NCI-H2196 (cell line): ENCODE data around the gene ZNF346.
A peak's percentile ranks its signal among the peaks of the same experiment; 100 is the strongest.
"Not testable (repeated sequence)": the region's sequence is repeated elsewhere in the genome, so short reads cannot be mapped to it uniquely, and the experiment has no call there.

Source experiments
- DNase-seq: peaks from one replicate; lab custom pipeline; 2025; ENCODE audit not compliant: unreplicated experiment; lab: John Stamatoyannopoulos, UW

Gene ZNF346

DNA sequence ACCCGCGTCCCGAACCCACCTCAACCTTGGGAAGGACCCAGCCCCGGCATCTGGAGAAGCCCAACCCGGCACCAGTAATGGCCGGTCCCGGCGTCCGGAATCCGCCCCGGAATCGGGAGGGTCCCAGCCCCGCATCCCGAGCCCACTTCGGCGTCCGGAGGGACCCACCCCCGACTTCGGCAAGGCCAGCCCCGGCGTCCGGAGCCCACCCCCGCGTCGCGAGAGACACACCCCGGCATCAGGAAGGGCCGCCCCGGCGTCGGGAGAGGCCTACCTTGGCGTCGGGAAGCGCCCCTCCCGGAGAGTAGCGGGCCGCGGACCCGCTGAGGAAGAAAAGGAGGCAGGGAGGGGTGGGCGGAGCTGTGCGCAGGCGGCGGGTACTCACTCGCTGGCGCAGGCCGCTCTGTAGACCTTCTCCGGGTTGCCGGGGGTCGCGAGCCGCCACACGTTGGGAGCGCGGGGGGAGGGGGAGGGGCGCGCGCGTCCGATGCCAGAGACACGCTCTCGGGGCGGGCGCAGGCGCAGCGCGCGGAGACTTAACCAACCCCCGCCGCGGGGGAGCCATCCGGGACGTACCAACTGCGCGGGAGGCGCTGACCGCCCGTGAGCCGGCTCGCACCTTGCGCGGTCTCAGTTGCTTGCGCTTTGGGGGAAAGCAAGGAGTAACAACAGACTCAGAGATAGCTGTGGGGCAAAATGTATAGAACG is 16.1 kb upstream of the ZNF346 start, which contains the start of gene UIMC1:
UIMC1 (minus strand) TSS at position 515 of the 708 bp plus-strand sequence. CDS start 24,164 bp downstream, outside the sequence.
- DNase-seq = peak; percentile 95

DNA sequence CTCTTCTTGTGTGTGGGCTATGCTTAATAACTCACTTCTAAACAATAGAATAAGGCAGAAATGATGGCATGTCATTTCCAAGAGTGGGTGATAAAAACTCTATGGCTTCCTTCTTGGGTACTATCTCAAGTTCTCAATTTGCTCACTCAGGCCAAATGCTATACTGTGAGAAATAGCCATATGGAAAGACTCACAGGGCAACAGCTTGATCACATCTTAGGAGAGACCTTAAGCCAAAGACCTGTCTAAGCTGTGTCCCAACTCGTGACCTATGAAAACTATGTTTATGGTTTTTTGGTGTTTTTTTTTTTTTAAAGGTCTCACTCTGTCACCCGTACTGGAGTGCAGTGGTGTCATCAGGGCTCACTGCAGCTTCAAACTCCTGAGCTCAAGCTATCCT is 13.8 kb upstream of the ZNF346 start:
- DNase-seq = no peak

DNA sequence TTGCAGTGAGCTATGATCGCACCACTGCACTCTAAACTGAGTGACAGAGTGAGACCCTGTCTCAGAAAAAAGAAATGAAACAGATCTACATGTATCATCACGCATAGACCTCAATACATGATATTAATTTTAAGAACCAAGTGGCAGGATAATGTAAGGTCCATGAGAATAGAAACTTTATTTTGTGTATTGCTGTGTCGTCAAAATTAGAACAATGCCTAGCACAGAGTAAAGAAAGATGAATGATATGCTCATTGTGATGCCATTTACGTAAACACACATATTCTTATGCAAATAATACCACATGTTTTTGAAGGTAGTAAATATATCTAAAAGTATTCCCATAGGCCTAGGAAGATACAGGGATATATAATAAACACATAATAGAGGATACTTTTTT is 12.3 kb upstream of the ZNF346 start:
- no peak for DNase-seq

DNA sequence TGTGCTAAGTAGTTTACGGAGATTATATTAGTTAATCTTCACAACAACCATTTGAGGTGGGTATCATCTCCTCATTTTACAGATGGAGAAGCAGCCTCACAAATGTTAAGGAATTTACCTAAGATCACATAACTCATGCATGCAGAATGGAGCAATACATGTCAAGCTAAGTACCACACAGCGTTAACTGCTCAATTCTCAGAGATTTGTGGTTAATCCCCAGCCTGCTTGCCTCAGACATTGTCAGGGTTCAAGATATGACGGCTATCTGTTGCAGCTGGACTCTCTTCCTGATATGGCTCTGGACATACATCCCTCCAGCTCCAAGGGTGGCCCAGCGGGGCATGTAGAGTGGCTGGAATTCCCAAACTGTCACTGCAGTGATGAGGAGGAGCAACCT is 7.3 kb upstream of the ZNF346 start:
- no peak for DNase-seq

DNA sequence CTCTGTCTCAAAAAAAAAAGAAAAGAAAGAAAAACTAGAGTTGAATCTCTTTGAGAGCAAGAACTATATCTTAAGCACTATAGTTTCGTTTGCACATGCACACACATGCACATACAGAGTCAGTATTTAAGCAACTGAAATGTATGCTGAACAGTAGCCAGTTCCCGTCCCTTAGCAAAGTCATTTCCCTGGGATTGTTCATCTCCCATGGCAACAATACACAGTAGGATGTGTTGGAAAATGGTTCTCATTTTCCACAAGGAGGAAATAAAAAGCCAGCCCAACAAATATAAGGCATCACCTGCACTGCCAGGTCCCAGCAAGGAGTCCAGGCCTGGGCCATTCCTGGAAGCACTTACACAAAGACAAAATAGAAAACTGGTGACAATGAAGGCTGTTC is 4.2 kb upstream of the ZNF346 start:
- DNase-seq = peak; percentile 25

DNA sequence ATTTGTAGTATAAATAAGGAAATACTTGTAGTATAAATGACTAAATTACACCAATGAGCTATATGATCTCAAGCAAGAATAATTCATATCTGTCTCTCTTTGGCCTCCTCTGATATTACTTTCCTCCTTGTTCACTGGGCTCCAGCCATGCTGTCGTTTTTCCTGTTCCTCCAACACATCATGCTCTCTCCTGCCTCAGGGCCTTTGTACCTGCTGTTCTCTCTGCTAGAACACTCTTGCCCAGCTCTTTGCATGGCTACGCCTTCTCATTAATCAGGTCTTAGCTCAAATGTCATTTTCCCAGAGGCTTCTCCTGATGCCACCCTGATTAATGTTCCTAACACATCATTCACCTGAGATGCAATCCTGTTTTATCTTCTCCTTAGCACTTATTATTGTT is 2.5 kb upstream of the ZNF346 start:
- DNase-seq = no peak

DNA sequence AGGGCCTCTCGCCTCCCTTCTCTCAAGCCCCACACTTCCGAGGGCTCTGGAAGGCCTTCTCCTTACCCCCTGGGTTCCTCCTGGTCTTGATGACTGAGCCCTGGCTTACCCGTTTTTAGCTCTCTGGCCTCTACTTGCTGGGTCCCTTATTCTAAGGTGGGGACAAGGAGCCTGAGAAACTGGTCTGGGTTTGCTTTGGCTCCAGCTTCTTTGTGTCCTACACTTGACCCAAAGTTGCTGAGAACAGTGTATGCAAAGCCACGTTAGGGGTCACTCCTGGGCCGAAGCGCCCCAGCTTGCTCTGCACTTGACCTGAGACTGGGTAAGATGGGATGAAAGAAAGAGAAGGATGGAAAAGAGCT is 788 bp downstream of the ZNF346 start:
- DNase-seq = no peak

DNA sequence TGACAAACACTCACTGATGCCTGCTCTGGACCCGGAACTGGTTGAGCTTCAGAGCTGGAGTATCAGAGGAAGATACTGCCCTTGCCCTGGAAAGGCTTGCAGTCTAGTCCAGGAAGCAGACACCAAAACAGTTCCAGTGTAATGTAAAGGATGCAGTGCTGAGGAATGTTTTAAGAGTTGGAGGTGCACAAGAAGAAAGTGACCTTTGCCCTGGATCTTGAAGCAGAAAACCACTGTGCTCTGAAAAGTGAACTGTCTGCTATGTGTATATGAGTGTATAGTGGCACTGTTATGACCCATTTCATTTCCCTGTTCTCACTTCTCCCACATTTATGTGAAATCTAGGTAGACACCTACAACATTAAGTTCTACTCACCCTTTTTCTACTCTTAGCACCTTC is 2.1 kb downstream of the ZNF346 start:
- DNase-seq = no peak

DNA sequence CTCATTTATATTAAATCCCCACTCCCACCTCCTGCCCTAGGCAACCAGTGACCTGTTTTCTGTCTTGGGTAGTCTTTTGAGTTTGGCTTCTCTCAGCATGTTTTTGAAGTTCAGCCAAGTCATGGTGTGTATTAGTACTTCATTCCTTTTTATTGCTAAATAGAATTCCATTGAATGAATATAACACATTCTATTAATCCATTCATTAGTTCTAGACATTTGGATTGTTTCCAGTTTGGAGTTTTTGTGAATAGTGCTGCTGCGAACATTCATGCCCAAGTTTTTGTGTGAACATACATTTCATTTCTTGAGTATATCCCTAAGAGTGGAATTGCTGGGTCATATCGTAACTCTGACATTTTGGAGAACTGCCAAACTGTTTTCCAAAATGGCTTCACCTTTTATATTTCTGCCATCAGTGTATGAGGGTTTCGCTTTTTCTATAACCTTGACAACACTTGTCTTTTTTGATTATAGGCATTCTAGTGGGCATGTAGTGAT is 2.7 kb downstream of the ZNF346 start:
- no peak for DNase-seq

DNA sequence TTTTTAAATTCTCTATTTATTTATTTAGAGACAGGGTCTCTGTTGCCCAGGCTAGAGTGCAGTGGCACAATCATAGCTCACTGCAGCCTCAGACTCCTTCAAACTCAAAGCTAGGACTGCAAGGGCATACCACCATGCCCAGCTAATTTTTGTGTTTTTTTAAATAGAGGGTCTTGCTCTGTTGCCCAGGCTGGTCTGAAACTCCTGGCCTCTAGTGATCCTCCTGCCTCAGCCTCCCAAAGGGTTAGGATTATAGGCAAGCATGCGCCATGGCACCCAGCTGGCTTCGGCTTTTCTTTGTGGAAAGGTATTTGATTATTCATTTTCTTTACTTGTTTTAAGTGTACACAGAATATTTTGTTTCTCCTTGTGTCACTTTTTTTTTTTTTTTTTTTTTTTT is 5.2 kb downstream of the ZNF346 start:
- no peak for DNase-seq

DNA sequence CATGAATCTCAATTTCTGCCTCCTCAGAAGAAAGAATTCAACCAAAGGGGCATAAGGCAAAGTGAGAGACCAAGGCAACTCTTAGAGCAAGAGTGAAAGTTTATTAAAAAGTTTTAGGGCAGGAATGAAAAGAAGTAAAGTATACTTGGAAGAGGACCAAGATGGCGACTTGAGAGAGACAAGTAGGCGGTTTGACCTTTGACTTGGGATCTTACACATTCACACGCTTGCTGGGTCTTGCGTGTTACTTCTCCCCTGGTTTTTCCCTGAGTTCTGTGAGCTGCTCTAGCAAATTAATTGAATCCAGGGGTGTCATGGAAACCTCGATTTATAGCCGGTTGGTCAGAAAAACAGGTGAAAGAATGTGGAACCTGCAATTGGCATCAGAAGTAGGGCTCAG is 7.0 kb downstream of the ZNF346 start:
- no peak for DNase-seq

DNA sequence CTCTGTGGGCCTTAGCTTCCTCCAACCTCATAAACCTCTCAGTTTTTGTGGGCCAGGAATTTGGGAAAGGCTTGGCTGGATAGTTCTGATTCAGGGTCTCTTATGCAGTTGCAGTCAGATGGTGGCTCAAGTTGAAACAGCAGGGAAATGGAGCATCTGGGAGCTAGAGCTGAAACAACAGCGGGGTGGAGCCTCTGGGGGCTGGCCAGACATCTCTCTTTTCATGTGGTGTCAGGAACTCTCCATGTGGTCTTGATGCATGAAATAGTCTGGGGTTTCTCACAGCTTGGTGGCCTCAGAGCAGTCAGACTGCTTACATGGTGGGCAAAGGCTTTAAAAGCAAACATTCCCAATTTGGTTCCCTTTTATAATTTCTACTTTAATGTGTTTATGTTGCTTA is 13.5 kb downstream of the ZNF346 start:
- DNase-seq = no peak

DNA sequence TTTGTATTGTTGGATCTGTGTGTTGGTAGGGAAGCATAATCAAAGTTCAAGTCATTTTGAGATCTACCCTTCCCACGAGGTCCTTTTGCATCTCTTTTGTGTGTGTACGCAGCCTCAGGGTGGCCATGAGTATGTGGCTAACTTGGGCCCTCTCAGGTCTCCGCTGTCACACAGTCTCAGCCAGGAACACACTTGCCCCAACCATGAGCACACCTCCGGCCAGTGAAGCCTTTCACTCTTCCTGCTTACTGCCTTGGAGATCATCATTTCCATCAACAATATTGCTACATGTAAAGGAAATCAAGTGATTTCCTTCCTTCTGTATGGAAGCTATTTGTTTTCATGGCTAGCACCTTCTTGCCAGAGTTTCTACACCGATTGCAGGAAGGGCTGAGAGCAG is 13.9 kb downstream of the ZNF346 start:
- no peak for DNase-seq

DNA sequence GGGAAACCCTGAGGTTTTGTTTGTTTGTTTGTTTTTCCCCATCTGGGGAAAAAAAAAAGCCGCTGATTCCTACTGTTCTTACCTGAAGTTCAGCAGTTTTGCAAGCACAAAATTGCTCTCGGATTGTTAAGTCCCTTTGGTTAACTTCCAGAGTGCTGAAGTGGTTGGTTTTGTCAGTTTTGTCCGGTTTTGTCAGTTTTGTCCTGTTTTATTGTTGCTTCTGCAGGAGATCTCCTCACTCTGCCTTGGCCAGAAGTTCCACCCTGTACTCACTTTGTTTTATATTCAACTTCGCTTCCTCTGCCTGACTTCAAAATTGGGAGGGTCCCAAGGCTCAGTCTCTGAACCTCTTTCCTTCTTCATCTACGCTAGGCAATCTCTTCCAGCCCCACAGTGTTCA is 14.4 kb downstream of the ZNF346 start:
- DNase-seq = no peak

DNA sequence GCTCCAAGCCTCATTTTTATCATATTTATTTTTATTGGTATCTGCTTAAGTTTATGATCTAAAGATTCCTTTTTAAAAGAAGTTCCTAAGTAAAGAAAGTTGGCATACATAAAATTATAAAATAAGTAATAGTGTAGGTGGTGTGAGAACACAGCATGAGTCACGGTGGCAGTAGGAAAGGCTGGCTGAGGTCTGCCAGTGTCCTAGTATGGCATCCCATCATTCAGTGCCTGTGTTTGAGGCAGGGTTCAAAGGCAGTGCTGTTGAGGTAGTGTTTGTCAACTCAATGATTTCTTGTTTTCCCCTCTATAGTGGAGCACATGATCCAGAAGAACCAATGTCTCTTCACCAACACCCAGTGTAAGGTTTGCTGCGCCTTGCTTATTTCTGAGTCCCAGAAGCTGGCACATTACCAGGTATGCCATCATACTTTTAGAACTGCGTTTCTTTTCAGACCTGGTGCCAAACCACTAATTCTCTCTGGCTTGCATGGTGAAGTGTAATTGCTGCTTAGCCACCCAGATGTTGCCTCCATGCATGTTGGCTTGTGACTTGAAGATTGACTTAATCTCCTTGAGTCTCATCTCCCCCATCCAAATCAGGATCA is 18.4 kb downstream of the ZNF346 start:
- peak; percentile 32 for DNase-seq

DNA sequence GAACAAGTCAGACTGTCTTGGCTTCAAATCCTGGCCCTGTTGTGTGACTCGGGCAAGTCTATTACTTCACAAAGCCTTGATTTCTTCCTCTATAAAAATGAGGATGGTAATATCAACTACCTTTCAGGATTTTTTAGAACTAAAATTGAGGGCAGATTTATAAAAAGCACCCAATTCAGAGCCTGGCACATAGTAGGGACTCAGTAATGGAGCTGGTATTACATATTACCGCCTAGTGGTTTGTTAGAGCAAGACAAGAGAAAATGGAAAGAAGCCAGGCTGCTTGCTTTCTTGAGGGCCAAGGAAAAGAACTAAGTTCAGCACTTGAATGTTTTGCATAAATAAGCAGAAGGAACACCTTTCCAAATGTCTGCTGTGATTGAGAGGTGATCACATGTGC is 19.4 kb downstream of the ZNF346 start:
- DNase-seq = no peak

DNA sequence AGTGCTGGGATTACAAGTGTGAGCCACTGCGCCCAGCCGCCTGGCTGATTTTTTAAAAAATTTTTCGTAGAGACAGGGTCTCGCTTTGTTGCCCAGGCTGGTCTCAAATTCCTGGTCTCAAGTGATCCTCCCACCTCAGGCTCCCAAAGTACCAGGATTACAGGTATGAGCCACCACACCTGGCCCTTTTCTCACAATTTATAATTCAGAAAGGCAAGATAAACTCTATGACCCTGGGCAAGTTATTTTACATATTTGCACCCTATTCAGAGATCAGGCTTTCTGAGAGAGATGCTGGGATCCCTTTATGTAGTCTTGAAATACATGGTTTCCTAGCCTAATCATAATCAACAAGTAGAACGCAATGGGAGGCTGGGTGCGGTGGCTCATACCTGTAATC is 20.6 kb downstream of the ZNF346 start:
- DNase-seq = no peak

DNA sequence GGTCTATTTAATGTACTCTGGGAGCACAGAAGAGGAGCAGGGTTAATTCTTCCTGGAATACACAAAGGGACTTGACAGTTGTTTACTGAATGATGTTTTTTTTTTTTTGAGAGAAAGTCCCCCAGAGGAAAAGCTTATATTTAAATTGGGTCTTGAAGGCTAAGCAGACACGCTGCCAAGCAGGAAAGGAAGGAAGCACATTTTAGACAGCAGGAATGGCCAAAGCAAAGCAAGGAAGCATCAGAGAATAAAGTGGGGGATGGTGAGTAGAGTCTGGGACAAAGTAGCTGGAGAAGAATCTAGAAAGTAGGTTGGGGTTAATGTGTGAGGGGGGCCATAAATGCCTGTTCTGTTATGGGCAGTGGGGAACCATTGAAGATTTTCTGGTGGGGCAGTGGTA is 21.5 kb downstream of the ZNF346 start:
- DNase-seq = no peak

DNA sequence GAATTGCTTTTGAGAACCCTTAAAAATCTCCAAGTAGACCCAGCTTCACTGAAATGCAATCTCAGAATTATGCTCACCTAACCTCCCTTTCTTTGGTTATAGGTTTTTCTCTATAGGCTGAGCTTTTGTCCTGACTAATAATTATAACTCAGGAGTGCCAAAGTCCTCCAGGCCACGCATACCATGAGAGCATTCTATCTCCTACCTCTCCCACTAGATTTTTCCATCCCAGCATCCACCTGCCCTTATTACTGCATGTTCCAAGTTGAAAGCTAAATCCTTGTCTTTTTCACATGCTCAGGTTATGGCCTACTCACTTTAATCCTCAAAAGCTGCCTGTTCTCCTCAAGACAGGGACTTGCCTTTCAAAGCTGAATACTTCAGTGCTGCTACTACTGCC is 22.1 kb downstream of the ZNF346 start:
- no peak for DNase-seq

DNA sequence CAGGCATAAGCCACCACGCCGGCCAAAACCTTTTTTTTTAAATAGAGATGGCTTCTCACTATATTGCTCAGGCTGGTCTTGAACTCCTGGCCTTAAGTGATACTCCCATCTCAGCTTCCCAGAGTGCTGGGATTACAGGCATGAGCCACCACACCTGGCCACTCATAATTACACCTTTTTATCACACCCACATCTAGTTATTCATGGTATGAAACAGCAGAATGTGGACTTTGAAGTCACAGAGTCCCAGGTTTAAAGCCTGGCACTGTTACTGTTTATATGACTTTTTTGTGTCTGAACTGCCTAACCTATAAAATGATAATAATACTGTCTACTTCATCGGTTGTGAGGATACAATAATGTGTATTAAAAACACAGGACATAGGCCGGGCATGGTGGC is 23.1 kb downstream of the ZNF346 start:
- no peak for DNase-seq

DNA sequence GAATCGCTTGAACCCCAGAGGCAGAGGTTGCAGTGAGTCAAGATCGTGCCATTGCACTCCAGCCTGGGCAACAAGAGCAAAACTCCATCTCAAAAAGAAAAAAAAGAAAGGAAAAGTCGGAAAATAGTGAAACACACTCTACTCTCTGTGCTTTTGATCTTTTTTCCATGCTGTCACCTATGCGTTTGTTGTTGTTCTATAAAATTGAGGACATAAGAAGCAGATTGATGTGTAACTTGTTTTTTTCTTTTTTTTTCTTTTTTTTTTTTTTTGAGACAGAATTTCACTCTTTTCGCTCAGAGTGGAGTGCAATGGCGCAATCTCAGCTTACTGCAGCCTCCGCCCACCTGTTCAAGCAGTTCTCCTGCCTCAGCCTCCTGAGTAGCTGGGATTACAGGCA is 26.0 kb downstream of the ZNF346 start:
- DNase-seq = not testable (repeated sequence)

DNA sequence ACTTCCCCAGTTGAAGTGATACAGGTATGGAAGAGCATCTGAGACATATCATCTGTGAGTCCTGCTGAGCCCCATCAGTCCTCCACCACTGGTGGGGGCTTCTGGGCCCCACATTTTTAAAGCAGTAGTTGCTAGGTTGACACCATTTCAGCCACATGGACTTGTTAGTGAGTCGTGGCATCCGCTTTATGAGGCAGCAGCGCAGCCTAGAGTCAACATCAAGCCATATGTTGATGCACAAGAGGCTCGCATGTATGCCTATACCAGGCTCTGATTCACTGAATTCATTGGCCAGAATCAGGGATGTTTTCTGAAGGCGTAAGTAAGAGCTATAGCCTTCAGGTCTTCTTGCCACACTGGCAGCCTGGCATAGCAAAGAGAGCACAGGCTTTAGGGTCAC is 26.8 kb downstream of the ZNF346 start:
- no peak for DNase-seq
